ENCODE data around the gene ADAD1. TPM values are rescaled to one million over a fixed set of nuclear protein-coding genes. Genes with fewer than 3 reads are reported as not detected.

The ADAD1 gene
- total RNA-seq, 3 donors from 2014 or later: not detected

DNA sequence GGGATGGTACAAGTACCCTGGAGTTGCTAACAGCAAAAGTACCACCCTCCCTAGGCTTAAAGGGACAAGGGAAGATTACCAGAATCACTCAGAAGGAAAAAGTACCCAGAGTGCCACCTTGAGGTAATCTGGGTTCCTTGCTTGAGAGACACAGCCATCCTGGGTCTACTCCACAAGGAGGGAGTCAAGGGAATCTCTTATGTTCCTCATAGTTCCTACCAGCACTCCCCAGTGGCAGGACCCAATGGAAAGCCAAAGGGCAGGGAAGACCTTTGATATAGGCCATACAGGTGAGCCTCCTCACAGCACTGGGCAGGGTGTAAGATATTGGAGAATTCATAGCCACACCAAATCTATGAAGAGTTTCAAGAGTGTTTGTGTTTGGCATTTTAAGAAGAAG lies 72.0 kb downstream of the ADAD1 start:
- Histone ChIP-seq H3K27ac (no peak overlapping the region), H3K27me3 (no peaks in the 10 kb centered on the region), H3K4me3 (no peak overlapping the region), H3K9me3 (no peaks in the 10 kb centered on the region), H3K4me1 (no peaks in the 10 kb centered on the region), H3K36me3 (no peaks in the 10 kb centered on the region)
- TF ChIP-seq, protein P1, sequence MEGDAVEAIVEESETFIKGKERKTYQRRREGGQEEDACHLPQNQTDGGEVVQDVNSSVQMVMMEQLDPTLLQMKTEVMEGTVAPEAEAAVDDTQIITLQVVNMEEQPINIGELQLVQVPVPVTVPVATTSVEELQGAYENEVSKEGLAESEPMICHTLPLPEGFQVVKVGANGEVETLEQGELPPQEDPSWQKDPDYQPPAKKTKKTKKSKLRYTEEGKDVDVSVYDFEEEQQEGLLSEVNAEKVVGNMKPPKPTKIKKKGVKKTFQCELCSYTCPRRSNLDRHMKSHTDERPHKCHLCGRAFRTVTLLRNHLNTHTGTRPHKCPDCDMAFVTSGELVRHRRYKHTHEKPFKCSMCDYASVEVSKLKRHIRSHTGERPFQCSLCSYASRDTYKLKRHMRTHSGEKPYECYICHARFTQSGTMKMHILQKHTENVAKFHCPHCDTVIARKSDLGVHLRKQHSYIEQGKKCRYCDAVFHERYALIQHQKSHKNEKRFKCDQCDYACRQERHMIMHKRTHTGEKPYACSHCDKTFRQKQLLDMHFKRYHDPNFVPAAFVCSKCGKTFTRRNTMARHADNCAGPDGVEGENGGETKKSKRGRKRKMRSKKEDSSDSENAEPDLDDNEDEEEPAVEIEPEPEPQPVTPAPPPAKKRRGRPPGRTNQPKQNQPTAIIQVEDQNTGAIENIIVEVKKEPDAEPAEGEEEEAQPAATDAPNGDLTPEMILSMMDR (IDR thresholded peaks at IDR 0.05): no peak
- TF ChIP-seq POLR2A (IDR thresholded peaks at IDR 0.05) (no peak), POLR2AphosphoS5 (IDR thresholded peaks at IDR 0.05) (no peak)
- intact Hi-C loops (cut with DNase I; ENCODE audit: low total_unique reads): no loop called here
- DNase-seq (ENCODE audit: low spot score in 2 of 2): no peak

DNA sequence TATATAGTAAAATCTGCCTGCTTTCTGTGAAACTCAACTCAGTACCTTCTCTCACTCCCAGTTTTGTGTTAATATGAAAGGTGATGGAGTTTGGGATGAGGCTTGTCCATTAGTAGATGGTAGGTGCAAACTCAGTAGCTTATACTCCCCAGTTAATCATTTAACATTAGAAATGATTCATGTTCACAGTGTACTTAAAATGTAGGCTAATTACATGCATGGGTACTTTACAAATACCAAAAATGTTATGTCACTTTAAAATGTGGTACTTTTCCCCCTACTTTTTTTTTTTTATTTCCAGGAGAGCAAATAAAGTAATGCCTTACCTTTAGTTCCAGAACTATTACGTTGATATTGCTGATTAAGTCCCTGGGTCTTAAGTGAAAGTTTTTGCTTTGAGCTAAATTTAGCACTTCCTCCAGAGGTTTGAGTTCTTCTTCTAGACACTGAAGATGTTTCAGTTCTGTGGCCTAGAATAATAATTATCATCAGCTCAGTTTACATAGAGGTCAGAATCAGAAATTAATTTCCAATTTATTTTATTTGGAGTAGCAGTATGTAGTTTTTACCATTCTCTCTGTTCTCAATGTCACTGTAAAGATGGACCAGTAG lies 74.7 kb downstream of the ADAD1 start:
- Histone ChIP-seq H3K36me3 (no peaks in the 10 kb centered on the region), H3K9me3 (no peaks in the 10 kb centered on the region), H3K27ac (no peak overlapping the region), H3K27me3 (no peaks in the 10 kb centered on the region), H3K4me1 (no peaks in the 10 kb centered on the region), H3K4me3 (no peak overlapping the region)
- TF ChIP-seq, protein P1 (IDR thresholded peaks at IDR 0.05): no peak
- no peak for TF ChIP-seq POLR2A (IDR thresholded peaks at IDR 0.05)
- TF ChIP-seq POLR2AphosphoS5 (IDR thresholded peaks at IDR 0.05): no peak
- intact Hi-C loops (cut with DNase I; ENCODE audit: low total_unique reads): no loop called here
- DNase-seq (ENCODE audit: low spot score in 2 of 2): no peak

DNA sequence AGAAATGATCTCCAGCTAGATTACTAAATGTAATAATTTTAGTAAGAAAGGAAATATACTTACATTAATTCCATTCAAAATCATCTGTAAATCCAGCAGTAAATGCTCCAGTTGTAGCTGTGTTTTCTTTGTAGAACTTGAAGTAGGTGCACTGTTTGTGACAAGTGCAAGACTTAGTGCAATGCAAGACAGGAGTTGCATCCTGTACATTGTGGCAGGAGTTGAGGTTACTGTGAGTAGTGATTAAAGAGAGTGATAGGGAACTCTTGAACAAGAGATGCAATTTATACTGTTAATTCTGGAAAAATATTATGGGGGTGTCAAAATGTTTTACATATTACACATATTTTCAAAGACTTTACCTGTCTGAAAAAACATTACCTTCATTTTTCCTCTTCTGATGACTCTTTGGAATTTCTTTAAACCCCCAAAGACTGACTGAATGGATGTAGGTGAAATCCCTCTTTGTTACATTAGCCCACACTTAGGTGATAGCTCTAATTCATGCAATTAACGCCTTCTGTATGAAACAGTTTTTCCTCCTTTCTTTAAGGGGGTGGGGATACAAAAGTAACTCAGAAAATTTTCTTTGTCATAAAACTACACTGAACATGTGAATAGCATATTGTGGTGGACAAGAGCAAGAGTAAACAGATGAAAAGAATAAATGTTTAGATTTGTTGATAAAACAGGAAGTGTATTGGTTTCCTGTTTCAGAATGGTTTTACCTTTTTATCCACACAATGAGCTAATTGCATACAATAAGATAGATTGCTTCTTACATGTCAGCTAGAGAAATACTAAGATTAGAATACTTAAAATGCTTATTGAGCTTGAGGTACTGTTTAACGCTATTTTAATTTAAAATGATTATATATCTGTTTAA lies 77.7 kb downstream of the ADAD1 start, which contains the start of gene IL2:
Gene IL2 (minus strand): TSS at position 495 of the 886 bp plus-strand sequence. CDS start 285 bp downstream, at position 210.
- Histone ChIP-seq H3K4me1 (no peaks in the 10 kb centered on the region), H3K4me3 (no peak within 1 kb of the TSS), H3K27me3 (no peaks in the 10 kb centered on the region), H3K9me3 (no peaks in the 10 kb centered on the region), H3K27ac (no peak within 1 kb of the TSS), H3K36me3 (no peaks in the 10 kb centered on the region)
- intact Hi-C loops (cut with DNase I; ENCODE audit: low total_unique reads): no loop called here
- TF ChIP-seq POLR2A (IDR thresholded peaks at IDR 0.05): no peak
- TF ChIP-seq, protein P1 (IDR thresholded peaks at IDR 0.05): no peak
- TF ChIP-seq POLR2AphosphoS5 (IDR thresholded peaks at IDR 0.05): no peak
- DNase-seq (ENCODE audit: low spot score in 2 of 2): no peak

DNA sequence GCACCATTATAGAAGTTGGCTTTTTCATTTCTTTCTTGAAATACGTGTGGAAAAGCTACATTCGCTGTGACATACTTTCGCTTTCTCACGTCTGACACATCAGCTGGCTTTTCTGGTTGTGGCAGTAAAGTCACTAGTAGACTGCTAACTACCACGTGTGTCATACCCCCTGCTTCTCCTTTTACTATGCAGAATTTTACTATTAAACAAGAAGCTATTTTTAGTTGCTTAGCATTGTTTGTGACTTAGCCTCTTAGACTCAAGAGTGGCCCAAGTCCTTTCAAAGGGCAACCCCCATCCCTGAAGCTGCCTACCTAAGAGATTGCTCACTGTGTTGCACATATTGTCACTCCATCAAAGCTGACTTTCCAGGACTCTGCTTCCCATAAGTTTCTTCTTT lies 79.8 kb downstream of the ADAD1 start:
- no peak overlapping the region for H3K27ac ChIP-seq
- peak overlapping the region in 2 of 3 donors; percentile 11 to 46 for H3K4me3 ChIP-seq
- no peaks in the 10 kb centered on the region for H3K27me3 ChIP-seq
- TF ChIP-seq POLR2AphosphoS5 (IDR thresholded peaks at IDR 0.05) (no peak), POLR2A (IDR thresholded peaks at IDR 0.05) (no peak)
- no peaks in the 10 kb centered on the region for H3K4me1 ChIP-seq
- DNase-seq (ENCODE audit: low spot score in 2 of 2): no peak
- no peaks in the 10 kb centered on the region for H3K36me3 ChIP-seq
- intact Hi-C loops (cut with DNase I; ENCODE audit: low total_unique reads): no loop called here
- no peaks in the 10 kb centered on the region for H3K9me3 ChIP-seq

- Histone ChIP-seq H3K9me3 (peaks cover 0 to 14% of the 10 kb centered on the region in 2 donors), H3K36me3 (no peaks in the 10 kb centered on the region), H3K4me3 (no peak overlapping the region), H3K27ac (no peak overlapping the region), H3K27me3 (no peaks in the 10 kb centered on the region), H3K4me1 (no peaks in the 10 kb centered on the region)
- intact Hi-C loops (cut with DNase I; ENCODE audit: low total_unique reads): no loop called here
- TF ChIP-seq POLR2AphosphoS5 (IDR thresholded peaks at IDR 0.05) (no peak), POLR2A (IDR thresholded peaks at IDR 0.05) (no peak)
- TF ChIP-seq, protein P1 (IDR thresholded peaks at IDR 0.05): no peak
- DNase-seq (ENCODE audit: low spot score in 2 of 2): no peak
Observed at GRCh38 chr4:122469457-122469856, 90.6 kb downstream of the ADAD1 start.
